HepG2 (cell line): Measurements from ENCODE around the gene HBB. TPM values are rescaled to one million over a fixed set of nuclear protein-coding genes. Genes with fewer than 3 reads are reported as not detected.
"Not testable (repeated sequence)": the region's sequence is repeated elsewhere in the genome, so short reads cannot be mapped to it uniquely, and the experiment has no call there.

Experiments
- ATAC-seq: fragments of 200-7000 bp; cut with Tn5 transposase; 3 replicates; pipeline ENCODE4 v1.9.1; 2020; ENCODE audit warnings: mild to moderate bottlenecking, moderate library complexity
- BruUV-seq: library from RNA; stranded (reverse); fragments of 400-500 nt; replicated peaks from 2 replicates; lab custom pipeline; 2021; lab: Mats Ljungman, UMichigan
- CTCF ChIA-PET: fragments of 300-600 bp; formaldehyde crosslinking; extraction: SDS; loops from one replicate; lab custom pipeline; 2021; ENCODE audit warnings: low total read pairs, inconsistent platforms, low intra/inter-chr PET ratio; lab: Yijun Ruan, JAX
- POLR2A ChIA-PET: fragments of 350-600 bp; sonication (Branson Sonifier 250); formaldehyde crosslinking; loops from one replicate; lab custom pipeline; 2020; ENCODE audit warnings: antibody characterized with exemption, inconsistent platforms; lab: Yijun Ruan, JAX
- DNase-seq: peaks from one replicate; pipeline ENCODE4 v3.0.0-alpha.2; 2015; ENCODE audit warnings: low spot score
- FAIRE-seq: peaks from 3 replicates; lab custom pipeline; 2011; peaks lifted over from hg19 to GRCh38; lab: Jason Lieb, UNC
- H2AFZ ChIP-seq: one replicate; pipeline ENCODE4 v1.6.1; 2011; ENCODE audit warnings: low read length, inconsistent platforms
- H3K27ac ChIP-seq: fragments of 300-600 bp; 3 replicates; pipeline ENCODE4 v1.8.0; 2011; ENCODE audit warnings: mixed run types, mild to moderate bottlenecking, mixed read lengths, low read length, inconsistent platforms; ENCODE audit not compliant: insufficient read depth; ENCODE audit errors: extremely low read length
- H3K27me3 ChIP-seq, 2 experiments: fragments of 200-600 bp in 1 of 2; 2 replicates in 1 of 2; 3 replicates in 1 of 2; pipeline versions ENCODE4 v1.6.0 to v1.8.0; 2011; ENCODE audit warnings: low read length in 2 of 2, mild to moderate bottlenecking in 2 of 2, moderate library complexity in 2 of 2, inconsistent platforms in 1 of 2; ENCODE audit not compliant: insufficient read depth in 2 of 2, control insufficient read depth in 1 of 2
- H3K36me3 ChIP-seq, 2 experiments: fragments of 200-600 bp in 1 of 2; replicated peaks in 1 of 2; 2 replicates in 1 of 2; 3 replicates in 1 of 2; pipeline versions ENCODE4 v1.5.1 to v1.8.0; 2011; ENCODE audit warnings: low read length in 2 of 2, inconsistent platforms in 1 of 2; ENCODE audit not compliant: insufficient read depth in 2 of 2, control insufficient read depth in 1 of 2
- H3K4me1 ChIP-seq: 2 replicates; pipeline ENCODE4 v1.5.1; 2012; ENCODE audit warnings: low read length, inconsistent platforms; ENCODE audit not compliant: insufficient read depth
- H3K4me2 ChIP-seq: 2 replicates; pipeline ENCODE4 v1.6.0; 2011; ENCODE audit warnings: low read depth, low read length, inconsistent platforms
- H3K4me3 ChIP-seq, 3 experiments: fragments of 200-600 bp in 1 of 3; sonication (generic), shearing (Covaris generic) in 1 of 3; replicated peaks in 1 of 3; 2 replicates each; pipeline ENCODE4 v1.5.1; 2011 to 2016; ENCODE audit warnings: low read length in 3 of 3, inconsistent platforms in 2 of 3, low read depth in 2 of 3, mild to moderate bottlenecking in 2 of 3, control low read depth in 1 of 3, mixed read lengths in 1 of 3; ENCODE audit not compliant: insufficient read depth in 1 of 3
- H3K79me2 ChIP-seq: one replicate; pipeline ENCODE4 v1.6.1; 2011; ENCODE audit warnings: low read length, inconsistent platforms; ENCODE audit not compliant: insufficient read depth
- H3K9ac ChIP-seq: 2 replicates; pipeline ENCODE4 v1.6.0; 2011; ENCODE audit warnings: mild to moderate bottlenecking, low read depth, low read length, inconsistent platforms; ENCODE audit not compliant: insufficient read depth
- H3K9me3 ChIP-seq: 2 replicates; pipeline ENCODE4 v1.5.1; 2012; ENCODE audit warnings: mild to moderate bottlenecking, low read length
- H4K20me1 ChIP-seq: 2 replicates; pipeline ENCODE4 v1.6.0; 2011; ENCODE audit warnings: inconsistent platforms, mild to moderate bottlenecking, low read length, moderate library complexity; ENCODE audit not compliant: insufficient read depth
- WGBS: methylation state at CpG from one replicate; pipeline ENCODE4 v1.1.6; 2017; ENCODE audit warnings: low lambda C conversion rate; 5-methylcytosine and 5-hydroxymethylcytosine counted together
- in situ Hi-C: cut with HindIII; loops from 2 replicates; pipeline ENCODE4 v1.10.0; 2017; ENCODE audit warnings: low pct_unique_long_range_greater_than_20kb; ENCODE audit not compliant: extremely low pct_ligation_motif_present
- intact Hi-C: fragments of 100-400 bp; cut with micrococcal nuclease; formaldehyde crosslinking; loops from one replicate; pipeline ENCODE4 v1.10.0; 2022; ENCODE audit not compliant: unreplicated experiment
- polyA plus RNA-seq, 8 experiments: library from polyadenylated mRNA; depleted of rRNA in 3 of 8; stranded (reverse) in 7 of 8; unstranded in 1 of 8; fragments of >200 nt; fragmentation: Illumina TruSeq in 4 of 8; extraction: Trizol in 4 of 8; gene quantifications; 2 replicates each; pipeline versions ENCODE4 v1.2.1 to v1.2.3, GENCODE V29; 2011 to 2016; ENCODE audit warnings: low read depth in 4 of 8, missing spikeins in 1 of 8, mixed read lengths in 1 of 8; ENCODE audit not compliant: insufficient read depth in 1 of 8
- total RNA-seq, 5 experiments: library from RNA; depleted of rRNA; stranded (reverse); fragments of >200 nt; fragmentation: Illumina TruSeq; extraction: Trizol; gene quantifications; 2 replicates each; pipeline ENCODE4 v1.2.3, GENCODE V29; 2016; ENCODE audit warnings: low read depth in 1 of 5

The HBB gene
- total and polyA plus RNA-seq, 2 of the 13 experiments (the other 11 are each of a cell fraction or from before 2014, with no cell fraction given) = not detected

DNA sequence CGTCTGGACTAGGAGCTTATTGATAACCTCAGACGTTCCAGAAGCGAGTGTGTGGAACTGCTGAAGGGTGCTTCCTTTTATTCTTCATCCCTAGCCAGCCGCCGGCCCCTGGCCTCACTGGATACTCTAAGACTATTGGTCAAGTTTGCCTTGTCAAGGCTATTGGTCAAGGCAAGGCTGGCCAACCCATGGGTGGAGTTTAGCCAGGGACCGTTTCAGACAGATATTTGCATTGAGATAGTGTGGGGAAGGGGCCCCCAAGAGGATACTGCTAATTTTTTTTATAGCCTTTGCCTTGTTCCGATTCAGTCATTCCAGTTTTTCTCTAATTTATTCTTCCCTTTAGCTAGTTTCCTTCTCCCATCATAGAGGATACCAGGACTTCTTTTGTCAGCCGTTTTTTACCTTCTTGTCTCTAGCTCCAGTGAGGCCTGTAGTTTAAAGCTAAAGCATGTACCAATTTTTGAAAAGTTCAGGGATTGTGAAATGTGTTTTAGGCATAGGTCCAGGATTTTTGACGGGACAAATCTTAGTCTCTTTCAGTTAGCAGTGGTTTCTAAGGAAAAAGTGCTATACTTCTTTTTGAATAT, 23.0 kb upstream of the HBB start, which contains the start of gene HBG1:
Gene HBG1 (minus strand): TSS at position 51 of the 590 bp plus-strand sequence. CDS start 53 bp downstream, outside the sequence.
- ATAC-seq, H3K4me2 ChIP-seq, BruUV-seq, H3K4me1 ChIP-seq, H3K79me2 ChIP-seq, CTCF ChIA-PET, H2AFZ ChIP-seq, in situ Hi-C loops, H3K9me3 ChIP-seq, H4K20me1 ChIP-seq, H3K9ac ChIP-seq, H3K4me3 ChIP-seq, H3K36me3 ChIP-seq, intact Hi-C loops, POLR2A ChIA-PET, H3K27ac ChIP-seq, FAIRE-seq, DNase-seq, H3K27me3 ChIP-seq: not testable (repeated sequence)
- 7% methylated on average over 3 of the region's 9 CpGs for WGBS

DNA sequence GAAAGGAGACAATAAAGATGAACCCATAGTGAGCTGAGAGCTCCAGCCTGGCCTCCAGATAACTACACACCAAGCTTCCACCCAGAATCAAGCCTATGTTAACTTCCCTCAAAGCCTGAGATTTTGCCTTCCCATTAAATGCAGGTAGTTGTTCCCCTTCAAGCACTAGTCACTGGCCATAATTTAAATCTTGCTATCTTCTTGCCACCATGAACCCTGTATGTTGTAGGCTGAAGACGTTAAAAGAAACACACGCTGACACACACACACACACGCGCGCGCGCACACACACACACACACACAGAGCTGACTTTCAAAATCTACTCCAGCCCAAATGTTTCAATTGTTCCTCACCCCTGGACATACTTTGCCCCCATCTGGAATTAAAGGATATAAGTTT, 21.6 kb upstream of the HBB start:
- CTCF ChIA-PET, H3K27me3 ChIP-seq, BruUV-seq, ATAC-seq, H3K36me3 ChIP-seq, H2AFZ ChIP-seq, H3K4me3 ChIP-seq, H3K9me3 ChIP-seq, H3K79me2 ChIP-seq, H3K4me1 ChIP-seq, intact Hi-C loops, H3K4me2 ChIP-seq, H4K20me1 ChIP-seq, FAIRE-seq, in situ Hi-C loops, DNase-seq, H3K9ac ChIP-seq, POLR2A ChIA-PET, H3K27ac ChIP-seq: not testable (repeated sequence)
- 64% methylated on average over 7 of the region's 7 CpGs for WGBS
